Gastrocnemius medialis (tissue), 4 donors: ENCODE measurements around the gene RHEX. TPM values are rescaled to one million over a fixed set of nuclear protein-coding genes. Genes with fewer than 3 reads are reported as not detected.
"Not testable (repeated sequence)": the region's sequence is repeated elsewhere in the genome, so short reads cannot be mapped to it uniquely, and the experiment has no call there.

Experiments
- ATAC-seq, 2 donors: fragments of 150-250 bp; one replicate each; pipeline ENCODE4 v1.9.1; 2016
- DNase-seq, 2 donors: peaks; one replicate each; pipeline ENCODE4 v3.0.0-alpha.2; 2019
- H3K27ac ChIP-seq, 4 donors: fragments of 200-600 bp; sonication (generic); 1 replicate in 1 of 4; 2 replicates in 3 of 4; pipeline ENCODE4 v1.5.1; 2016 to 2018; ENCODE audit warnings: mild to moderate bottlenecking in 2 of 4, moderate library complexity in 1 of 4
- H3K27me3 ChIP-seq, 3 donors: fragments of 200-600 bp; sonication (generic) in 2 of 3; 1 replicate in 1 of 3; 2 replicates in 2 of 3; pipeline versions ENCODE4 v1.5.1 to v1.6.0; 2016 to 2019; ENCODE audit warnings: mild to moderate bottlenecking in 1 of 3, moderate library complexity in 1 of 3
- H3K36me3 ChIP-seq, 2 donors: fragments of 200-600 bp; sonication (generic) in 1 of 2; one replicate each; pipeline ENCODE4 v1.5.1; 2017 to 2018
- H3K4me1 ChIP-seq, 2 donors: fragments of 200-600 bp; sonication (generic) in 1 of 2; one replicate each; pipeline ENCODE4 v1.5.1; 2016 to 2017; ENCODE audit warnings: mild to moderate bottlenecking in 2 of 2
- H3K4me3 ChIP-seq, 4 donors: fragments of 200-600 bp; sonication (generic) in 3 of 4; 1 replicate in 1 of 4; 2 replicates in 3 of 4; pipeline ENCODE4 v1.5.1; 2016 to 2019; ENCODE audit warnings: mild to moderate bottlenecking in 2 of 4
- H3K9me3 ChIP-seq, 3 donors: fragments of 200-600 bp; sonication (generic) in 2 of 3; 1 replicate in 1 of 3; 2 replicates in 2 of 3; pipeline ENCODE4 v1.5.1; 2016 to 2019
- CTCF ChIP-seq, 5 experiments: fragments of 450-650 bp in 3 of 5; fragments of 200-600 bp in 2 of 5; sonication (generic) in 2 of 5; IDR thresholded peaks in 4 of 5; conservative IDR thresholded peaks in 1 of 5; 1 replicate in 4 of 5; 2 replicates in 1 of 5; pipeline ENCODE4 v1.5.1; 2016 to 2019; ENCODE audit warnings: antibody characterized with exemption in 5 of 5, mild to moderate bottlenecking in 3 of 5, moderate library complexity in 3 of 5
- POLR2A ChIP-seq, 2 donors: fragments of 450-650 bp; IDR thresholded peaks; one replicate each; pipeline ENCODE4 v1.6.1; 2017; ENCODE audit warnings: antibody characterized with exemption in 2 of 2, mild to moderate bottlenecking in 2 of 2, moderate library complexity in 2 of 2
- in situ Hi-C, 4 donors: fragments of 200-750 bp; cut with MboI; loops; one replicate each; pipeline versions ENCODE4 v1.15.0 to v1.8.0; 2017; ENCODE audit warnings: low sequenced_read_pairs in 4 of 4
- intact Hi-C: fragments of 100-400 bp; cut with DNase I; formaldehyde crosslinking; loops from one replicate; pipeline ENCODE4 v1.15.1; 2023; ENCODE audit warnings: low total_unique reads
- total RNA-seq, 4 donors: library from RNA; depleted of rRNA; stranded (reverse); fragments of >200 nt; gene quantifications; one replicate each; pipeline versions ENCODE4 v1.1.0 to v1.2.3, GENCODE V29; 2016

Gene RHEX
- total RNA-seq, 4 donors from 2014 or later, result not detected

DNA sequence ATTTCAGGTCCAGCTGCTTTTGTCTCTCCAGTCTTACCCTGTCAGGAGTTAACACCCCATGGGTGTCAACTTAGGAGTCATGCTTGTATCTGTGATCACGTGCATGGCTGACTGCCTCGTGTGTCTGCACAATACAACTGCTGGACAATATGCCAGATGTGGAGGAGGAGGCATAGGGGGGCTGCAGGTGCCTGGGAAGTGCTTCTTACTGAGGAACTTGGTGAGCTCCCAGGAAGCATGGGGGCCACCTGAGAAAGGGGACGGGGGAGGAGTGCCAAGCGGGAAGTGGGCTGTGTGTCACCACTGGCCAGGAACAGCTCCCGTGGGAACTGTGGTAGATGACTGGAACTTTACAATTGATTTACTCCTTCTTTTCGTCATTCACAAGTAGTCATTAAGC is 9.5 kb downstream of the RHEX start:
- no peaks in the 10 kb centered on the region for H3K9me3 ChIP-seq
- intact Hi-C loops (no loop called here), in situ Hi-C loops (no loop called here)
- H3K36me3 ChIP-seq, result no peaks in the 10 kb centered on the region
- DNase-seq (no peak), ATAC-seq (no peak)
- no peak overlapping the region for H3K27ac ChIP-seq
- no peaks in the 10 kb centered on the region for H3K27me3 ChIP-seq
- no peak overlapping the region for H3K4me3 ChIP-seq
- no peak for TF ChIP-seq POLR2A (IDR thresholded peaks at IDR 0.05)
- TF ChIP-seq CTCF (IDR thresholded peaks at IDR 0.05 in 4 of 5, conservative IDR thresholded peaks at IDR 0.05 in 1 of 5), result no peak
- peaks cover 0 to 3% of the 10 kb centered on the region in 2 donors for H3K4me1 ChIP-seq

DNA sequence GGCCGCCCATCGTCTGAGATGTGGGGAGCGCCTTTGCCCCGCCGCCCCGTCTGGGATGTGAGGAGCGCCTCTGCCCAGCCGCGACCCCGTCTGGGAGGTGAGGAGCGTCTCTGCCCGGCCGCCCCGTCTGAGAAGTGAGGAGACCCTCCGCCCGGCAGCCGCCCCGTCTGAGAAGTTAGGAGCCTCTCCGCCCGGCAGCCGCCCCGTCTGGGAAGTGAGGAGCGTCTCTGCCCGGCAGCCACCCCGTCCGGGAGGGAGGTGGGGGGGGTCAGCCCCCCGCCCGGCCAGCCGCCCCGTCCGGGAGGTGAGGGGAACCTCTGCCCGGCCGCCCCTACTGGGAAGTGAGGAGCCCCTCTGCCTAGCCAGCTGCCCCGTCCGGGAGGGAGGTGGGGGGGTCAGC is 11.0 kb downstream of the RHEX start:
- DNase-seq, H3K4me3 ChIP-seq, H3K27me3 ChIP-seq, H3K27ac ChIP-seq, H3K4me1 ChIP-seq, H3K9me3 ChIP-seq, intact Hi-C loops, ATAC-seq, H3K36me3 ChIP-seq, in situ Hi-C loops: not testable (repeated sequence)

GRCh38 chr1:206064501-206064900 is 11.5 kb downstream of the RHEX start:
- in situ Hi-C loops, H3K4me1 ChIP-seq, H3K27me3 ChIP-seq, H3K36me3 ChIP-seq, H3K9me3 ChIP-seq, DNase-seq, H3K4me3 ChIP-seq, ATAC-seq, intact Hi-C loops, H3K27ac ChIP-seq: not testable (repeated sequence)

- no peaks in the 10 kb centered on the region for H3K36me3 ChIP-seq
- H3K4me1 ChIP-seq, result peaks cover 0 to 9% of the 10 kb centered on the region in 2 donors
- in situ Hi-C loops, result no loop called here
- H3K9me3 ChIP-seq, result no peaks in the 10 kb centered on the region
- TF ChIP-seq CTCF (IDR thresholded peaks at IDR 0.05 in 4 of 5, conservative IDR thresholded peaks at IDR 0.05 in 1 of 5), result no peak
- TF ChIP-seq POLR2A (IDR thresholded peaks at IDR 0.05), result no peak
- no peak for ATAC-seq
- no peak overlapping the region for H3K27ac ChIP-seq
- H3K4me3 ChIP-seq, result no peak overlapping the region
- intact Hi-C loops, result no loop called here
- H3K27me3 ChIP-seq, result no peaks in the 10 kb centered on the region
- DNase-seq, result no peak
These were observed 12.7 kb downstream of the RHEX start for GRCh38 chr1:206065547-206066145.

- no peak overlapping the region for H3K27ac ChIP-seq
These were observed 13.7 kb downstream of the RHEX start for GRCh38 chr1:206066479-206067171.

More at GRCh38 chr1:206066479-206067171, 13.7 kb downstream of the RHEX start:
- Histone ChIP-seq H3K36me3 (no peaks in the 10 kb centered on the region), H3K9me3 (no peaks in the 10 kb centered on the region), H3K4me3 (no peak overlapping the region), H3K27me3 (no peaks in the 10 kb centered on the region), H3K4me1 (peaks cover 0 to 9% of the 10 kb centered on the region in 2 donors)
- TF ChIP-seq CTCF (IDR thresholded peaks at IDR 0.05 in 4 of 5, conservative IDR thresholded peaks at IDR 0.05 in 1 of 5) (no peak), POLR2A (IDR thresholded peaks at IDR 0.05) (no peak)
- in situ Hi-C loops, result no loop called here
- no peak for DNase-seq
- intact Hi-C loops, result no loop called here
- ATAC-seq, result no peak
